Glutamatergic neuron (in vitro differentiated cells): ENCODE results near the gene ZFAND3. TPM values are rescaled to one million over a fixed set of nuclear protein-coding genes. Genes with fewer than 3 reads are reported as not detected.

Experiments used
- DNase-seq: peaks from one replicate; pipeline ENCODE4 v3.0.0; 2022
- H3K27ac Mint-ChIP-seq: one replicate; pipeline ENCODE4 v1.8.0; 2020; ENCODE audit warnings: mild to moderate bottlenecking, mixed read lengths, inconsistent platforms; ENCODE audit not compliant: unreplicated experiment
- H3K27me3 Mint-ChIP-seq: one replicate; pipeline ENCODE4 v1.8.0; 2020; ENCODE audit warnings: mild to moderate bottlenecking, moderate library complexity, mixed read lengths, inconsistent platforms; ENCODE audit not compliant: unreplicated experiment
- H3K36me3 Mint-ChIP-seq: one replicate; pipeline ENCODE4 v1.8.0; 2020; ENCODE audit warnings: mild to moderate bottlenecking, mixed read lengths, inconsistent platforms; ENCODE audit not compliant: unreplicated experiment
- H3K4me1 Mint-ChIP-seq: one replicate; pipeline ENCODE4 v1.8.0; 2020; ENCODE audit warnings: mild to moderate bottlenecking, low read depth, mixed read lengths, inconsistent platforms; ENCODE audit not compliant: unreplicated experiment
- H3K4me3 Mint-ChIP-seq: one replicate; pipeline ENCODE4 v1.8.0; 2020; ENCODE audit warnings: mild to moderate bottlenecking, mixed read lengths, inconsistent platforms; ENCODE audit not compliant: unreplicated experiment
- H3K9me3 Mint-ChIP-seq: one replicate; pipeline ENCODE4 v1.8.0; 2020; ENCODE audit warnings: mild to moderate bottlenecking, moderate library complexity, mixed read lengths, inconsistent platforms; ENCODE audit not compliant: unreplicated experiment
- CTCF ChIP-seq: fragments of 200-600 bp; sonication (generic); IDR thresholded peaks from one replicate; pipeline ENCODE4 v1.5.0; 2021; ENCODE audit not compliant: partially characterized antibody, unreplicated experiment
- total RNA-seq: library from RNA; stranded (reverse); fragmentation: NEBNext Ultra II Directional; extraction: Animal tissue kit (Norgen Biotek cat#: 25700); gene quantifications from one replicate; pipeline ENCODE4 v1.2.1, GENCODE V29; 2021; ENCODE audit not compliant: unreplicated experiment

The ZFAND3 gene
- total RNA-seq, 1 donor from 2014 or later, result 115 TPM

GRCh38 chr6:38155621-38156204, 336.2 kb downstream of the ZFAND3 start:
- Mint-ChIP-seq H3K9me3 (peaks cover 20% of the 10 kb centered on the region), H3K36me3 (peaks cover 9% of the 10 kb centered on the region), H3K4me1 (peaks cover 29% of the 10 kb centered on the region), H3K27me3 (peaks cover 4% of the 10 kb centered on the region), H3K27ac (no peak overlapping the region), H3K4me3 (no peak overlapping the region)
- no peak for DNase-seq
- TF ChIP-seq CTCF, result no peak

GRCh38 chr6:38156818-38157565, 337.5 kb downstream of the ZFAND3 start:
- TF ChIP-seq CTCF, result no peak
- Mint-ChIP-seq H3K27ac (no peak overlapping the region), H3K4me3 (no peak overlapping the region), H3K9me3 (peaks cover 26% of the 10 kb centered on the region), H3K4me1 (peaks cover 28% of the 10 kb centered on the region), H3K36me3 (peaks cover 16% of the 10 kb centered on the region), H3K27me3 (peaks cover 11% of the 10 kb centered on the region)
- DNase-seq, result no peak

- Mint-ChIP-seq H3K36me3 (peaks cover 16% of the 10 kb centered on the region), H3K9me3 (peaks cover 26% of the 10 kb centered on the region), H3K27me3 (peaks cover 11% of the 10 kb centered on the region), H3K27ac (no peak overlapping the region), H3K4me3 (no peak overlapping the region), H3K4me1 (peaks cover 24% of the 10 kb centered on the region)
- TF ChIP-seq CTCF, result no peak
- DNase-seq, result no peak
Observed at GRCh38 chr6:38157905-38158304, 338.4 kb downstream of the ZFAND3 start.

GRCh38 chr6:38158762-38159350, 339.3 kb downstream of the ZFAND3 start:
- TF ChIP-seq CTCF, result no peak
- no peak for DNase-seq
- H3K27ac Mint-ChIP-seq, result no peak overlapping the region
- peaks cover 16% of the 10 kb centered on the region for H3K36me3 Mint-ChIP-seq
- peaks cover 22% of the 10 kb centered on the region for H3K9me3 Mint-ChIP-seq
- H3K27me3 Mint-ChIP-seq, result peaks cover 14% of the 10 kb centered on the region
- no peak overlapping the region for H3K4me3 Mint-ChIP-seq
- H3K4me1 Mint-ChIP-seq, result peaks cover 20% of the 10 kb centered on the region

- Mint-ChIP-seq H3K36me3 (peaks cover 20% of the 10 kb centered on the region), H3K9me3 (peaks cover 25% of the 10 kb centered on the region), H3K4me3 (no peak overlapping the region), H3K27me3 (peaks cover 16% of the 10 kb centered on the region), H3K4me1 (peaks cover 15% of the 10 kb centered on the region), H3K27ac (peak overlapping the region; percentile 4)
- TF ChIP-seq CTCF, result no peak
- no peak for DNase-seq
Observed at GRCh38 chr6:38159596-38159995, 340.1 kb downstream of the ZFAND3 start.
